ENCODE results near the gene JAZF1.
A peak's percentile ranks its signal among the peaks of the same experiment; 100 is the strongest.

JAZF1 gene

GRCh38 chr7:28106321-28106829, 74.2 kb downstream of the JAZF1 start:
- no peak for DNase-seq (ENCODE audit: low read depth in 2 of 2)

GRCh38 chr7:28105234-28105633, 75.4 kb downstream of the JAZF1 start:
- DNase-seq (ENCODE audit: low read depth in 2 of 2): no peak

- DNase-seq (ENCODE audit: low read depth in 2 of 2): no peak
Measured at GRCh38 chr7:28104811-28105210, 75.8 kb downstream of the JAZF1 start.

- no peak for DNase-seq (ENCODE audit: low read depth in 2 of 2)
Measured at GRCh38 chr7:28104041-28104541, 76.5 kb downstream of the JAZF1 start.

DNA sequence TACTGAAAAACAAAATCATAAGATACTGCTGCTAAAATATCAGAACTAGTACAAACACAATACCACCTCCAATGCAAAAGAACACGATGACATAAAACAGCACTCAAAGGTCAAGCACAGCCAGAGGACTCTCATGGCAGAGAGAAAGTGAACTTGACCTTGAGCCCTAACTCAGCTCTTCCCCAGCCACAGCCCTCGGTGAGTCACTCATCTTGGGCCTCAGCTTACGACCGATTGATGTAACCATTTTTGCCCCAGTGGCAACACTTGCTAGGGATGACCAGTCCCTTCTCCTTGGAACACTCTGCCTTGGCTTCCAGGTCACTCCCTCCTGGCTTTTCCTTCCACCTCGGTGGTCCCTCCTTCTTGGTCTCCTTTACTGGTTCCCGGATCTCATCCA, 77.8 kb downstream of the JAZF1 start:
- no peak for DNase-seq (ENCODE audit: low read depth in 2 of 2)

GRCh38 chr7:28096713-28097112, 83.9 kb downstream of the JAZF1 start:
- DNase-seq (ENCODE audit: low read depth in 2 of 2): peak; percentile 7 to 37

- DNase-seq (ENCODE audit: low read depth in 2 of 2): no peak
Measured at GRCh38 chr7:28095231-28095630, 85.4 kb downstream of the JAZF1 start.

DNA sequence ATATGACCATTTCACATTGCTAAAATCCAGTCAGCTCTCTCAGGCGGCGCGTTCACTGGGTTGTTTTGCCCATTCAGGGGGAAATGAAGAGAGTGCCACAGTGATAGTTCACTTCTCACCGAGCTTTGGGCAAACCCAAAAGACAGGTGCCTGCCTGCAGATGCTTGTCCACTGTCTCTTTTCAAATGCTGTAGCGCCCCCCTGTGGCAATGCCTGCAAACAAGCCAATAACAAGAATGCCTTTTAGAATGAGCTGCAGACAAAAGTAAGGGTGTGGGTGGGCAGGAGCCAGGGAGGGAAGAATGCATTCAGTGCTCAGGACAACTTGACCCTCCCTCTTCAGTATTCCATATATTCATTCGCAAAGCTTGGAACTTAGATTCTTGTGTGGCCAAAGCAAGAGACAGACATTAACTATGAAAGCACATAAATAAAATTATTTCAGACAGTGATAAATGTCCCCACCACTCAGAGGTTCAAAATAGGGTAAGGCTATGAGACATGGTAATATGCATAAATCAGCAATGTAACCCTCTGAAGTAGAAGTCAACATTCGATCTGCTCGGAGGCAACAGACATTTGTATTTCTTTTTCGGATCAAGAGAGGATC, 86.9 kb downstream of the JAZF1 start:
- peak; percentile 3 to 46 for DNase-seq (ENCODE audit: low read depth in 2 of 2)

- DNase-seq (ENCODE audit: low read depth in 2 of 2): no peak
Measured at GRCh38 chr7:28091190-28091589, 89.4 kb downstream of the JAZF1 start.

GRCh38 chr7:28088901-28089714, 91.5 kb downstream of the JAZF1 start:
- no peak for DNase-seq (ENCODE audit: low read depth in 2 of 2)

DNA sequence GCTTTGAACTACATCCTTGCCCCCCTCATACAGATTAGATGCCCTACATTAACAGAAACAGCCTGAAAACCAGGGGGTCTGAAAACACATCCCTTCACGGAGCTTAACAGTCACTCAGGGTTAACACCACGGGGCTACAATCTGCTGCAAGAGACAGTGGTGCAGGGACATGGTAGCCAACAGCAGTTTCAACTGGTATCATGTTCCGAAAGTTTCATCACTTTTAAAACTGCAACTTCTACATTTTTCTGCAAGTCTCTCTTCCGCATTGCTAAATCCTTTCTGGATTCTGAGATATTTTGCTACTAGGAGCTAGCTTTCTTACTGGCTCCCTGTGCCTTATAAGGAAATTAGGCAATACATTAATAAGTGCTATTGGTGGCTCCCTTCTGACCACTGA, 92.6 kb downstream of the JAZF1 start:
- DNase-seq (ENCODE audit: low read depth in 2 of 2): no peak

DNA sequence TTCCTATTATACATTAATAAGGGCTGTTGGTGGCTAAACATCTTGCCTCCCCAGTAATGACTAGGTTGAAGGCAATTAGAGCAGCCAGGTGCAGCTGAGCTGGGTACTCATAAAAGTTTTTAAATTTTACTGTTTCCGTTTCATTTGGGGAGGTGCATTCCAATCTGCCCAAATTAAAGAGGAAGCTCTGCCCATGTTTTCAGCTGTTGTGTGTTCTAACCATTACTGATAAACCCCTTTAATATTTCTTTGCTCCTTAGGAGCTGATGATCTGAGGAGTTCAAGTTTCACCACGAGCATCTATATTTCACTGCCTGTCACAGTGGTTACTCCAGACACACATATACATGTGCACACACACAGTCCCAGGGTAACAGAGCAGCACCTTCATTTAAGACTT, 94.4 kb downstream of the JAZF1 start:
- DNase-seq (ENCODE audit: low read depth in 2 of 2): no peak

DNA sequence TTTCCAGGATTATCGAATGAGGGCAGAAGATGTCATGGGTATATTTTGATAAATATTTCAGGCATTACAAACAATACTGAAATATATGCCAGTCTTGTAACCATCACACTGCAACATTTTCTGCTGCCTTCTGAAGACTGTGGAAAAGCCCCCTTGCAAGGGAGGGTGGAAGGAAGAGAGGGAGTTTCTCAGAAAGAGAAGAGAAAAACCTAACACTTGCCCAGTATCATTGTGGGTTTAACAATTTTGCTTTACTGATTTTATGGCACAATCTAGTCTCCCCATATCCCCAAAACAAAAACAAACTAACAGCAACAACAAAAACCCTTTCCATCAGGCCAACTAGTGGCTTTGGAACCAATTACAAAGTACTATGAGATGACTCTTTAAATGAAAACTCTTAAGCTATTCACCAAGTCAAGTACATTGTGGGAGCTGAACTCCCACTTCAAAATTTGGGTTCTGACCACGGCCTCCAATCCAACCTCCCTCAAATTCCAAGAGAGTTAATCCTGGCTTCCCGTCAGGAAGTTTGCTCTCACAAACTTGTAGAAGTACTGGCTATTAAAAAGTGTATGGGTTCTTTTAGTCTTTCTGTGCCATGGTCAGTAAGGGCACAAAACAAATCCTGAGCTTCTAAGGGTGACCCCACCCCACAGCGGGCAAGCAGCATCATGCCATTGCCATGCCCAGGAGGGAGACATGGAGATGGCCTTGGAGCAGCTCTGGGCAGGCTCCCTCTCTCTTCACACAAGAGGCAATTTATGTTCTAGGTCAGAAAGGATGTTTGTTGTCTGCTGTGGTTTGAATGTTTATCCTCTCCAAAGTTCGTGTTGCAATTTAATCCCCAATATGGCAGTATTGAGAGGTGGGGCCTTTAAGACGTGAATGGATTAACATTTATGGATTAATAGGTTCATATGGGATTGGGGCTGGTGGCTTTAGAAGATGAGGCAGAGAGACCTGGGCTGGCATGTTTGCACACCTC, 96.3 kb downstream of the JAZF1 start:
- no peak for DNase-seq (ENCODE audit: low read depth in 2 of 2)

DNA sequence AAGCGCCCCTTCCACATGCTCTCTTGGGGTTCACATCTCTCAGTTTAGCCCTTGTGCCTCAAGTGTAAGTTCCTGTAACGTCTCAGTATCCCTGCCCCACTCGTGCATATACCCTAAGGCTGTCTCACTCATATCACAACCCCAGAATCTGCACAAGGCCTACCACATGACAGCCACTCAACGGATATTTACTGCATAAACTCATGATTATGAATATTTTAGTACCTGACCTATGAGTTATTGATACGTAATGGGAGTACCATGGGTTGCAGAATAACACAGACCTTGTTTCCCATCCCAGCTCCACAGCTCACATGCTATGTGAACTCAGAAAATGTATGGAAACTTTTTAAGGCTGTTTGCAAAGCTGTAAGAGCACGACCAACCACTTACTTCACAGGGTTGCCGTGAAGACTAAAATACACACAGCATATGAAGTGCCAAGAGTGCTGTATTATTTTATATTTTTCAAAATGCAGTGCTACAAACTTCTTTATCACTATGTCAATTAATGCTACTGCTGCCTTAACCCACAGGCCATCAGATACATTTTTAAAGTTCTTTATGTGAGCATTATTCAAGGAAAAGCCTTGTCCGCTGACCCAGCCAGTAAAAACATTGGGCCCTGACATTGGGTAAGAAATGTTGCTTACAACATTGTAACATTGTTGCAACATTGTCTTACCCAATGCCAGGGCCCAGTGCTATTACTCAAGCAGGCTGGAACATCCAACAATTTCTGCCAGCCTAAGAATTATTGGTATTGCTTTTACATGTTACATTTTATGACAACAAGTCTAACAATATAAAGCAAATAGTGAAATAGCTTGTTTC, 97.2 kb downstream of the JAZF1 start:
- DNase-seq (ENCODE audit: low read depth in 2 of 2): no peak

- no peak for DNase-seq (ENCODE audit: low read depth in 2 of 2)
Measured at GRCh38 chr7:28082071-28082470, 98.5 kb downstream of the JAZF1 start.

GRCh38 chr7:28081016-28081415, 99.6 kb downstream of the JAZF1 start:
- DNase-seq (ENCODE audit: low read depth in 2 of 2): no peak

DNA sequence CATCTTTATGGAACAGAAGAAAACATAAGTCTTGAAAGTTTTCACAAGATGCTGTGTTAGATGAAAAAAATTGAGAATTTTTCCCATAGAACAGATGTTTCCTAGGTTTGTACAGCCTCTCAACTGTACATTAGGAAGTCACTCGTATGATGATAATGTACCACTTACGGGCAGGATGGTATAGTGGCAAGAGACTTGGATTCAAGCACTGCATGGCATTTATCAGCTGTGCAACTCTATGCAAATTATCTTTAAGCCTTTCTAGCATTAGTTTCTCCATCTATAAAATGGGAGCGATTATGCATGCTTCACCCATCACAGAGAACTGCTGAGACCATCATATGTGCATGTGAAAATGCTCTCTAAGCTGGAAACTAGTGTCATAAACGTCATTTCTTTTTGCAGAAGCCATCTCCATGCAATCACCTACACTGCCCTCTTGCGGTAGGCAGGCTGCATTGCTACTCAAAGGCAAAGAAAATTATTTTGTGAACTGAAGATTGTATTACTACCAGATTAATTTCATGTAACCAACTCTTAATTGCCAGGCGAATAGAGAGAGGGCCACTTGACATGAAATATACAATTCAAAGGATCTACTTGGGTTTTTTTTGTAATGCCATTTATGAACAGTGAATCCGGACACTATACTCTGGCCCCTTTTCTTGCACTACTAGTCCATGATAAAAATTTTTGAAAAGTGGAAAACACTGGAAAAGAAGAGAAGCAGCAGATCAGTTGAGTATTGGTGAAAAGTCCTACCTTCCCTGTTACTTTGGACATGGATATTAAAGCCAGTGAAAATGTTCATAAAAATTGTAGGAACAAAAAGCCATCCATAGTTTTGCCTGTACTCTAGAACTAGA, 102.3 kb downstream of the JAZF1 start:
- peak; percentile 29 to 30 for DNase-seq (ENCODE audit: low read depth in 2 of 2)

DNA sequence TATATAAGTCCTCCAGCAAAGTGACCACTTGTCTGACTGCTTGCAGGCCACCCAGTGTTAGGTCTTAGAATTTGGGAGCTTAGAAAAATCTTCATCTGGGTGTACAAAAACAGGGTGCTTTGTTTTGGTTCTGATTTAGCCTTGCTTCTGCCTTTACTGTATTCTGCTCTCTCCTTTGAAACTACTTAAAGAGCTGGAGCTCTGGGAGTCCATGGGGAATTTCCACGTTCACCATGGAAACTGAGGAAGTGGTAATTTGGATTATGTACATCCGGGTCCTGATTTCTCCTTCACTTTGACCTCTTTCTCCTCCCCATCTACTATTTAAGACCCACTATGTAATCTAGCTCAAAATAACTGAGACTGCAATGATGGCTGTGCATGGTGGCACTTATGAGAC, 103.0 kb downstream of the JAZF1 start:
- no peak for DNase-seq (ENCODE audit: low read depth in 2 of 2)

DNA sequence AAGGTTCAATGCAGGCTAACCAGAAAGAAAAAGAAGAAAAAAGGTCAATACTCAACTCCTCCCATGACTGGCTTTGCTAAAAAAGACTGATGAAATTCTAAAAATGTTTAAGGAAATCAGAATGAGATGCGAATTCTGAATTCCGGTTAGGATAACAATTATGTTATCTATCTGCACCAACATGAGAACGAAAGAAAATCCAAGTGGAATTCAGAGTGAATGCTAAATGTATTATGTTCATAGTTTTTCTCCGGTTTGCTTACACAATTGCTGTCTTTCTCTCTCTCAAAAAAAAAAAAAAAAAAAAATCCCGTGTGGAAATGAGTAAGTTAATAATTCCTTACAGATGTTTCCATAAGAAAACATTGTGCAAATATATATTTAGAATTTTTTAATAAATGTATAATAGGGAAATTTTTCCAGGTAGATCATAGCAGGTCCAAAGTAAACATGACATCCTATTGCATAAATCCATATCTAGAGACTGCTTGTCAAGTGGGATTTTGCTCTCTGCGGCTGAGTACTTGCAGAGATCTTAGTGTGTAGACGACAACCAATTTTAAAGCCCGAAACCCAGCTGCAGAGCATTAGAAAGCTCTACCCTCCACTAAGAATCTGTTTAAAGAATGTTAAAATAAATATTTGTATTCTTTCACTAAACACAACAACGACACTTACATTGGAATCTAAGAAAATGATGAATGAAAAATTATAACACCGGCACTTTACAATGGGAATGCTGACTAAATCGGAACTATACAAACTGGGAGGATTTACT, 104.0 kb downstream of the JAZF1 start:
- DNase-seq (ENCODE audit: low read depth in 2 of 2): no peak

All from stimulated activated CD4-positive, alpha-beta T cell treated with anti-CD3 and anti-CD28 coated beads, Interleukin-1b, Interleukin-23, amount 100 ng/mL, for 4 hours (primary cell).